ENCODE measurements around the gene MYH7. TPM values are rescaled to one million over a fixed set of nuclear protein-coding genes. Genes with fewer than 3 reads are reported as not detected.

The MYH7 gene
- total and polyA plus RNA-seq, 2 of the 4 experiments (the other 2 are of a cell fraction), result not detected

GRCh38 chr14:23407516-23408306, 27.7 kb downstream of the MYH7 start, which contains the start of gene MYH6:
MYH6 (minus strand) TSS chr14:23408273; CDS start chr14:23407223, 1,050 bp downstream.
- no peak within 1 kb of the TSS for H3K27ac ChIP-seq (ENCODE audit: insufficient read depth, low read length)
- intact Hi-C loops (cut with micrococcal nuclease), result no loop called here

More at GRCh38 chr14:23407516-23408306, 27.7 kb downstream of the MYH7 start, which contains the start of gene MYH6:
- in situ Hi-C loops (cut with MboI; ENCODE audit: low sequenced_read_pairs), result no loop called here
- Histone ChIP-seq H2AK9ac (replicated peaks; ENCODE audit: low read depth, low read length, poor library complexity) (no peak within 1 kb of the TSS), H4K8ac (ENCODE audit: low read depth in 2 of 2, low read length in 2 of 2) (no peak within 1 kb of the TSS), H2BK120ac (ENCODE audit: low read depth, low read length) (no peak within 1 kb of the TSS), H2BK15ac (ENCODE audit: low read depth, low read length) (no peak within 1 kb of the TSS), H2BK20ac (ENCODE audit: low read depth, low read length) (no peak within 1 kb of the TSS), H3K27me3 (ENCODE audit: control insufficient read depth, insufficient read depth, low read length) (peaks cover 57% of the 10 kb centered on the region), H3K14ac (replicated peaks; ENCODE audit: low read depth, low read length) (no peak within 1 kb of the TSS), H3K4me1 (ENCODE audit: control insufficient read depth, insufficient read depth, low read length) (no peaks in the 10 kb centered on the region), H3K79me1 (ENCODE audit: low read depth in 1 of 2, low read length in 2 of 2) (no peaks in the 10 kb centered on the region), H3K4me2 (ENCODE audit: low read depth, low read length) (no peak within 1 kb of the TSS), H3K9me1 (ENCODE audit: insufficient read depth, low read length) (no peaks in the 10 kb centered on the region), H3K23ac (ENCODE audit: low read depth, low read length) (no peak within 1 kb of the TSS), H3K36me3 (ENCODE audit: control insufficient read depth, insufficient read depth, low read length) (no peaks in the 10 kb centered on the region), H3K9me3 (ENCODE audit: control insufficient read depth, insufficient read depth, low read length) (no peaks in the 10 kb centered on the region), H3K56ac (ENCODE audit: extremely low read depth, insufficient read depth, low read length) (no peak within 1 kb of the TSS), H4K5ac (ENCODE audit: low read depth, low read length) (no peak within 1 kb of the TSS), H4K20me1 (ENCODE audit: insufficient read depth, low read length) (no peaks in the 10 kb centered on the region), H4K91ac (ENCODE audit: insufficient read depth, low read depth, low read length) (no peak within 1 kb of the TSS), H3K4ac (ENCODE audit: low read depth, low read length) (no peak within 1 kb of the TSS), H2AK5ac (ENCODE audit: low read depth, low read length) (no peak within 1 kb of the TSS), H2BK5ac (ENCODE audit: low read depth, low read length, poor library complexity, severe bottlenecking) (no peak within 1 kb of the TSS), H3K4me3 (ENCODE audit: insufficient read depth, low read depth, low read length) (no peak within 1 kb of the TSS), H2AFZ (replicated peaks; ENCODE audit: low read length, poor library complexity) (no peak within 1 kb of the TSS), H3K9ac (ENCODE audit: low read depth, low read length) (no peak within 1 kb of the TSS), H3K18ac (ENCODE audit: low read depth, low read length) (no peak within 1 kb of the TSS)
- ChIA-PET POLR2A (ENCODE audit: unreplicated experiment) (no interaction called here), CTCF (no interaction called here)
- BruUV-seq (replicated peaks), result no TSS peak
- dilution Hi-C loops (cut with HindIII; ENCODE audit: low sequenced_read_pairs, unreplicated experiment), result no loop called here
- 62% methylated on average over 10 of the region's 15 CpGs; no CpG with 5 or more reads in 1 of the 2 experiments for WGBS, 2 experiments (ENCODE audit: extremely low coverage in 2 of 2, insufficient read length in 1 of 2)
- TF ChIP-seq MAZ (IDR thresholded peaks at IDR 0.05; ENCODE audit: borderline replicate concordance, low read depth, low read length) (no peak), RFX5 (IDR thresholded peaks at IDR 0.05; ENCODE audit: low read depth, low read length) (no peak), FOS (IDR thresholded peaks at IDR 0.05; ENCODE audit: low read depth, low read length) (no peak), MAFK (IDR thresholded peaks at IDR 0.05; ENCODE audit: low read depth, low read length) (no peak), RAD21 (IDR thresholded peaks at IDR 0.05; ENCODE audit: low read length) (no peak), RCOR1 (IDR thresholded peaks at IDR 0.05; ENCODE audit: insufficient replicate concordance, low read length) (no peak), CTCF (conservative IDR thresholded peaks at IDR 0.05; ENCODE audit: low read depth, low read length) (no peak), NFE2L2 (IDR thresholded peaks at IDR 0.05; ENCODE audit: low read depth, low read length) (no peak), SMC3 (IDR thresholded peaks at IDR 0.05; ENCODE audit: low read depth, low read length) (no peak), POLR2A (IDR thresholded peaks at IDR 0.05; ENCODE audit: low read depth, low read length) (no peak), BHLHE40 (IDR thresholded peaks at IDR 0.05; ENCODE audit: low read depth, low read length) (no peak), CHD1 (IDR thresholded peaks at IDR 0.05; ENCODE audit: low read depth, low read length) (no peak)
- ATAC-seq (ENCODE audit: low read depth) (no peak), DNase-seq (no peak)
